K562 (cell line): ENCODE results near the gene SHF. TPM values are rescaled to one million over a fixed set of nuclear protein-coding genes. Genes with fewer than 3 reads are reported as not detected.
A peak's percentile ranks its signal among the peaks of the same experiment; 100 is the strongest.

Experiments used
- C11orf30 ChIP-seq: fragments of 450-650 bp; IDR thresholded peaks from 2 replicates; pipeline ENCODE4 v1.6.1; 2016; ENCODE audit warnings: low read depth, mild to moderate bottlenecking
- CEBPB ChIP-seq: fragments of 450-650 bp; IDR thresholded peaks from 2 replicates; pipeline ENCODE4 v1.6.1; 2016; ENCODE audit warnings: missing genetic modification characterization, missing compliant biosample characterization
- COPS2 ChIP-seq: fragments of 450-650 bp; conservative IDR thresholded peaks from 2 replicates; pipeline ENCODE4 v1.6.1; 2016; ENCODE audit warnings: mild to moderate bottlenecking, moderate library complexity
- ELF1 ChIP-seq: fragments of 200-800 bp; sonication (Bioruptor generic); IDR thresholded peaks from 2 replicates; pipeline ENCODE4 v1.6.1; 2016; ENCODE audit warnings: missing genetic modification characterization, missing compliant biosample characterization
- FOS ChIP-seq: IDR thresholded peaks from 3 replicates; pipeline ENCODE4 v1.6.1; 2011; ENCODE audit not compliant: insufficient read length; ENCODE audit errors: extremely low read depth
- FOXP1 ChIP-seq: sonication (generic); formaldehyde crosslinking; IDR thresholded peaks from 2 replicates; pipeline ENCODE4 v1.8.0; 2022; ENCODE audit warnings: mild to moderate bottlenecking, missing genetic modification reagents
- HNRNPLL ChIP-seq: fragments of 200-400 bp; formaldehyde crosslinking; IDR thresholded peaks from 2 replicates; pipeline ENCODE4 v1.6.1; 2017; ENCODE audit warnings: low read length, low read depth, mild to moderate bottlenecking; ENCODE audit not compliant: poor library complexity, severe bottlenecking
- KLF13 ChIP-seq: fragments of 450-650 bp; IDR thresholded peaks from 2 replicates; pipeline ENCODE4 v1.6.1; 2016; ENCODE audit warnings: missing genetic modification characterization, low read depth, mild to moderate bottlenecking, missing compliant biosample characterization, moderate library complexity, borderline replicate concordance
- MAFG ChIP-seq: fragments of 450-650 bp; conservative IDR thresholded peaks from 2 replicates; pipeline ENCODE4 v1.6.1; 2016; ENCODE audit warnings: missing genetic modification characterization, missing compliant biosample characterization
- MAZ ChIP-seq, 2 experiments: fragments of 450-650 bp in 1 of 2; sonication (generic) in 1 of 2; formaldehyde crosslinking; IDR thresholded peaks in 1 of 2; conservative IDR thresholded peaks in 1 of 2; 2 replicates each; pipeline versions ENCODE4 v1.4.0 to v1.5.0; 2020; ENCODE audit warnings: mild to moderate bottlenecking in 1 of 2, missing genetic modification reagents in 1 of 2
- NFRKB ChIP-seq: fragments of 450-650 bp; IDR thresholded peaks from 2 replicates; pipeline ENCODE4 v1.6.1; 2016; ENCODE audit warnings: low read depth
- PKNOX1 ChIP-seq: fragments of 450-650 bp; IDR thresholded peaks from 2 replicates; pipeline ENCODE4 v1.6.1; 2016
- PTRF ChIP-seq: fragments of 450-650 bp; IDR thresholded peaks from 2 replicates; pipeline ENCODE4 v1.6.1; 2016; ENCODE audit warnings: mild to moderate bottlenecking, missing genetic modification characterization, missing compliant biosample characterization
- SFPQ ChIP-seq: fragments of 200-400 bp; formaldehyde crosslinking; IDR thresholded peaks from 2 replicates; pipeline ENCODE4 v1.6.1; 2017; ENCODE audit warnings: mild to moderate bottlenecking, low read depth, low read length, moderate library complexity
- SIN3B ChIP-seq: fragments of 450-650 bp; IDR thresholded peaks from 2 replicates; pipeline ENCODE4 v1.6.1; 2017; ENCODE audit warnings: low read depth, mild to moderate bottlenecking, moderate library complexity
- THRA ChIP-seq: fragments of 450-650 bp; IDR thresholded peaks from 2 replicates; pipeline ENCODE4 v1.6.1; 2017; ENCODE audit warnings: mild to moderate bottlenecking, moderate library complexity
- TRIM24 ChIP-seq, 2 experiments: fragments of 450-650 bp; IDR thresholded peaks; 2 replicates each; pipeline ENCODE4 v1.6.1; 2016
- ZBTB49 ChIP-seq: sonication (generic); formaldehyde crosslinking; IDR thresholded peaks from 2 replicates; pipeline ENCODE4 v1.8.0; 2022; ENCODE audit warnings: missing genetic modification reagents, mild to moderate bottlenecking, borderline replicate concordance
- ZKSCAN3 ChIP-seq: fragments of 250-450 bp; sonication (Bioruptor Pico); IDR thresholded peaks from 2 replicates; pipeline ENCODE4 v1.4.0; 2020
- ZNF253 ChIP-seq: fragments of 250-450 bp; sonication (Bioruptor Pico); conservative IDR thresholded peaks from 2 replicates; pipeline ENCODE4 v1.6.1; 2021; ENCODE audit warnings: mild to moderate bottlenecking
- ZNF280B ChIP-seq: fragments of 250-450 bp; sonication (Bioruptor Pico); IDR thresholded peaks from 2 replicates; pipeline ENCODE4 v1.5.1; 2021; ENCODE audit warnings: mild to moderate bottlenecking
- ZNF57 ChIP-seq: fragments of 450-650 bp; formaldehyde crosslinking; IDR thresholded peaks from 2 replicates; pipeline ENCODE4 v1.4.0; 2020; ENCODE audit warnings: mild to moderate bottlenecking, moderate library complexity
- polyA plus RNA-seq, 8 experiments: library from polyadenylated mRNA; depleted of rRNA in 4 of 8; stranded (reverse) in 5 of 8; unstranded in 3 of 8; fragments of >200 nt; fragmentation: Nextera tagmentation in 2 of 8; fragmentation: Illumina TruSeq in 1 of 8; extraction: Ambion mirVana in 2 of 8; extraction: Trizol in 1 of 8; gene quantifications; 2 replicates each; pipeline versions ENCODE4 v1.2.1 to v1.2.3, GENCODE V29; 2011 to 2014; ENCODE audit warnings: inconsistent platforms in 1 of 8, missing spikeins in 1 of 8
- total RNA-seq, 7 experiments: library from RNA; depleted of rRNA in 6 of 7; stranded (reverse); fragments of >200 nt in 6 of 7; fragmentation: Illumina TruSeq in 2 of 7; extraction: Trizol in 2 of 7; gene quantifications; 2 replicates each; pipeline versions ENCODE4 v1.2.1 to v1.2.3, GENCODE V29; 2011 to 2021; ENCODE audit warnings: low replicate concordance in 1 of 7

The SHF gene
- total and polyA plus RNA-seq, 9 of the 15 experiments (the other 6 are each of a cell fraction or from before 2014, with no cell fraction given) = 0.51 to 2.2 (median 0.85) TPM; not detected in 2

GRCh38 chr15:45118131-45118588 lies 69.6 kb downstream of the SHF start (continued):
- TF ChIP-seq COPS2 (no peak), SIN3B (no peak), ZBTB49 (no peak), FOXP1 (CRISPR knock-in tag) (no peak), MAZ (CRISPR knock-in tag; conservative IDR thresholded peaks at IDR 0.05 in 1 of 2, IDR thresholded peaks at IDR 0.05 in 1 of 2) (peak in 1 of 2 experiments; percentile 57; a peak in 2 of 4 replicates), ZKSCAN3 (CRISPR knock-in tag) (no peak), ZNF280B (CRISPR knock-in tag) (no peak), PKNOX1 (peak; percentile 84), FOS (no peak), NFRKB (no peak), HNRNPLL (no peak), ZNF57 (CRISPR knock-in tag) (no peak), SFPQ (no peak), C11orf30 (no peak), KLF13 (tag) (no peak), ZNF253 (CRISPR knock-in tag) (no peak), MAFG (tag) (no peak), THRA (no peak), ELF1 (no peak), CEBPB (tag) (no peak), PTRF (no peak), TRIM24 (IDR thresholded peaks at IDR 0.05) (no peak)
